HEK293 (cell line): ENCODE measurements around the gene CADM4.

Experiments used
- CTCF ChIP-seq: fragments of 450-650 bp; formaldehyde crosslinking; IDR thresholded peaks from 2 replicates; pipeline ENCODE4 v1.5.1; 2016; ENCODE audit warnings: missing biosample characterization, missing genetic modification characterization
- HOXC10 ChIP-seq: sonication (generic); formaldehyde crosslinking; IDR thresholded peaks from 2 replicates; pipeline ENCODE4 v1.8.1; 2023; ENCODE audit warnings: mild to moderate bottlenecking, missing genetic modification reagents
- KLF9 ChIP-seq: fragments of 450-650 bp; formaldehyde crosslinking; IDR thresholded peaks from 2 replicates; pipeline ENCODE4 v1.5.1; 2016; ENCODE audit warnings: missing biosample characterization, missing genetic modification characterization, low read depth
- MZF1 ChIP-seq: fragments of 450-650 bp; formaldehyde crosslinking; IDR thresholded peaks from 2 replicates; pipeline ENCODE4 v1.5.1; 2017; ENCODE audit warnings: missing biosample characterization, missing genetic modification characterization, borderline replicate concordance
- PRDM2 ChIP-seq: fragments of 450-650 bp; formaldehyde crosslinking; IDR thresholded peaks from 2 replicates; pipeline ENCODE4 v1.5.1; 2016; ENCODE audit warnings: missing biosample characterization, missing genetic modification characterization, borderline replicate concordance
- PRDM4 ChIP-seq: fragments of 450-650 bp; formaldehyde crosslinking; IDR thresholded peaks from 2 replicates; pipeline ENCODE4 v1.5.1; 2017; ENCODE audit warnings: missing biosample characterization, missing genetic modification characterization
- ZBTB17 ChIP-seq: fragments of 450-650 bp; formaldehyde crosslinking; IDR thresholded peaks from 2 replicates; pipeline ENCODE4 v1.5.1; 2016; ENCODE audit warnings: missing biosample characterization, missing genetic modification characterization
- ZBTB44 ChIP-seq: fragments of 450-650 bp; IDR thresholded peaks from 2 replicates; pipeline ENCODE4 v1.5.1; 2018; ENCODE audit warnings: missing biosample characterization, mild to moderate bottlenecking, missing genetic modification characterization
- ZBTB49 ChIP-seq: fragments of 450-650 bp; formaldehyde crosslinking; IDR thresholded peaks from 2 replicates; pipeline ENCODE4 v1.5.1; 2016; ENCODE audit warnings: missing biosample characterization, missing genetic modification characterization, low read depth
- ZNF174 ChIP-seq: fragments of 450-650 bp; formaldehyde crosslinking; IDR thresholded peaks from 2 replicates; pipeline ENCODE4 v1.5.0; 2017; ENCODE audit warnings: missing biosample characterization, mild to moderate bottlenecking, missing genetic modification characterization
- ZNF175 ChIP-seq: fragments of 450-650 bp; formaldehyde crosslinking; IDR thresholded peaks from 2 replicates; pipeline ENCODE4 v1.5.1; 2016; ENCODE audit warnings: missing biosample characterization, missing genetic modification characterization
- ZNF274 ChIP-seq, 2 experiments: fragments of 200-500 bp in 1 of 2; fragments of 450-650 bp in 1 of 2; sonication (Bioruptor generic) in 1 of 2; formaldehyde crosslinking in 1 of 2; IDR thresholded peaks; 2 replicates each; pipeline versions ENCODE4 v1.5.1 to v1.6.1; 2014 to 2016; ENCODE audit warnings: borderline replicate concordance in 1 of 2, inconsistent platforms in 1 of 2, low read length in 1 of 2, missing biosample characterization in 1 of 2, missing genetic modification characterization in 1 of 2
- ZNF335 ChIP-seq: fragments of 450-650 bp; formaldehyde crosslinking; conservative IDR thresholded peaks from 2 replicates; pipeline ENCODE4 v1.5.1; 2016; ENCODE audit warnings: missing biosample characterization, missing genetic modification characterization
- ZNF362 ChIP-seq: fragments of 450-650 bp; formaldehyde crosslinking; IDR thresholded peaks from 2 replicates; pipeline ENCODE4 v1.5.1; 2016; ENCODE audit warnings: missing biosample characterization, missing genetic modification characterization
- ZNF433 ChIP-seq: fragments of 450-650 bp; formaldehyde crosslinking; IDR thresholded peaks from 2 replicates; pipeline ENCODE4 v1.5.1; 2016; ENCODE audit warnings: missing biosample characterization, missing genetic modification characterization, low read depth
- ZNF514 ChIP-seq: fragments of 450-650 bp; formaldehyde crosslinking; IDR thresholded peaks from 2 replicates; pipeline ENCODE4 v1.5.1; 2016; ENCODE audit warnings: missing biosample characterization, missing genetic modification characterization
- ZNF529 ChIP-seq: fragments of 450-650 bp; formaldehyde crosslinking; IDR thresholded peaks from 2 replicates; pipeline ENCODE4 v1.5.1; 2017; ENCODE audit warnings: missing genetic modification characterization, missing biosample characterization; ENCODE audit not compliant: insufficient replicate concordance
- ZNF549 ChIP-seq: fragments of 450-650 bp; IDR thresholded peaks from 2 replicates; pipeline ENCODE4 v1.5.1; 2018; ENCODE audit warnings: missing biosample characterization, missing genetic modification characterization, mild to moderate bottlenecking, inconsistent platforms, moderate library complexity
- ZNF560 ChIP-seq: fragments of 450-650 bp; formaldehyde crosslinking; IDR thresholded peaks from 2 replicates; pipeline ENCODE4 v1.5.1; 2017; ENCODE audit warnings: missing biosample characterization, missing genetic modification characterization, borderline replicate concordance
- ZNF580 ChIP-seq: fragments of 450-650 bp; formaldehyde crosslinking; IDR thresholded peaks from 2 replicates; pipeline ENCODE4 v1.5.1; 2016; ENCODE audit warnings: missing biosample characterization, missing genetic modification characterization
- ZNF585B ChIP-seq: fragments of 450-650 bp; formaldehyde crosslinking; IDR thresholded peaks from 2 replicates; pipeline ENCODE4 v1.5.1; 2016; ENCODE audit warnings: missing biosample characterization, missing genetic modification characterization
- ZNF677 ChIP-seq: fragments of 450-650 bp; IDR thresholded peaks from 2 replicates; pipeline ENCODE4 v1.5.0; 2018; ENCODE audit warnings: missing biosample characterization, mild to moderate bottlenecking, missing genetic modification characterization, moderate library complexity
- ZNF843 ChIP-seq: fragments of 450-650 bp; formaldehyde crosslinking; IDR thresholded peaks from 2 replicates; pipeline ENCODE4 v1.5.1; 2016; ENCODE audit warnings: missing biosample characterization, missing genetic modification characterization
- ZXDB ChIP-seq: fragments of 450-650 bp; formaldehyde crosslinking; IDR thresholded peaks from 2 replicates; pipeline ENCODE4 v1.5.1; 2016; ENCODE audit warnings: missing biosample characterization, missing genetic modification characterization

The CADM4 gene

GRCh38 chr19:43610493-43610892 lies 29.2 kb downstream of the CADM4 start (continued):
- TF ChIP-seq ZNF174 (no peak), ZNF585B (no peak), ZNF843 (tag by site-specific recombination) (no peak), KLF9 (tag by site-specific recombination) (no peak), PRDM4 (tag by site-specific recombination) (no peak), CTCF (tag by site-specific recombination) (no peak), ZNF175 (no peak), ZNF274 (IDR thresholded peaks at IDR 0.05; ENCODE audit: low read length) (no peak), ZNF274 (tag by site-specific recombination; IDR thresholded peaks at IDR 0.05; ENCODE audit: borderline replicate concordance) (no peak), ZNF549 (no peak), ZNF580 (no peak), ZBTB49 (tag by site-specific recombination) (no peak), ZNF514 (tag by site-specific recombination) (no peak), PRDM2 (tag by site-specific recombination) (no peak), ZNF529 (tag by site-specific recombination) (no peak), ZBTB44 (tag by site-specific recombination) (no peak), ZNF335 (tag by site-specific recombination) (no peak; the same call in 1 of the 2 replicates), ZNF560 (tag by site-specific recombination) (no peak), HOXC10 (CRISPR knock-in tag) (no peak), ZNF362 (tag by site-specific recombination) (no peak), MZF1 (tag by site-specific recombination) (no peak), ZNF433 (no peak), ZXDB (tag by site-specific recombination) (no peak), ZNF677 (no peak), ZBTB17 (tag by site-specific recombination) (no peak)
